ENCODE data around the gene GYPA. TPM values are rescaled to one million over a fixed set of nuclear protein-coding genes. Genes with fewer than 3 reads are reported as not detected.
"Not testable (repeated sequence)": the region's sequence is repeated elsewhere in the genome, so short reads cannot be mapped to it uniquely, and the experiment has no call there.

The GYPA gene
- total RNA-seq, 1 experiment from 2014 or later = not detected

DNA sequence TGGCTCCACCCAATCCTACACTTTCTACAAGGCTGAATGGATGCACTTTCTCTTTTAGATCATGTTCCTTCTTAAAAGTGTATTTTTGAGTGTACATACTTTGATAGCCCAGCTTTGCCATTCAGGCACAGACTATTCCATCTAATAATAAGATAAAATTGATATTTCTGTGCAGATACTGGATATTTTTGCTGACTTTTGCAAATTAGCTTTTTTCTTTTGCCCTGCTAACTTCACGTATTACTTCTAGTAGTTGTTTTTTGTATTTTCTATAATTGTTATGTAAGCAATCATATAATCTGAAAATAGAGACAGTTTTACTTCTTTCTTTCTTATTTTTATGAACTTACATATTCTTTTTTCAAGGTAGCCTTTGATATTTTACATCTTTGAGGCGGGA lies 13.5 kb upstream of the GYPA start:
- Histone ChIP-seq H3K27me3 (ENCODE audit: low read length) (no peaks in the 10 kb centered on the region), H3K9me3 (ENCODE audit: low read length) (no peaks in the 10 kb centered on the region), H3K4me2 (ENCODE audit: low read length) (no peak overlapping the region), H2AFZ (ENCODE audit: low read length) (no peak overlapping the region), H3K9ac (ENCODE audit: low read length) (no peak overlapping the region), H3K9me2 (replicated peaks; ENCODE audit: low read length) (no peaks in the 10 kb centered on the region), H3K4me1 (ENCODE audit: insufficient read depth, low read length) (no peaks in the 10 kb centered on the region), H3K36me3 (ENCODE audit: low read depth, low read length) (no peaks in the 10 kb centered on the region), H4K20me1 (ENCODE audit: low read length) (no peaks in the 10 kb centered on the region), H3K79me2 (ENCODE audit: low read length) (no peaks in the 10 kb centered on the region), H3K27ac (ENCODE audit: low read length) (no peak overlapping the region), H3F3A (ENCODE audit: low read length, unreplicated experiment) (no peaks in the 10 kb centered on the region), H3K4me3 (ENCODE audit: low read length) (no peak overlapping the region)
- no peak for ATAC-seq
- ChIA-PET CTCF (no interaction called here), POLR2A (ENCODE audit: unreplicated experiment) (no interaction called here)
- DNase-seq = no peak
- no TSS peak for BruUV-seq (replicated peaks)
- intact Hi-C loops (cut with micrococcal nuclease) = no loop called here
- TF ChIP-seq EZH2phosphoT487 (IDR thresholded peaks at IDR 0.05; ENCODE audit: borderline replicate concordance, low read length) (no peak), EZH2 (IDR thresholded peaks at IDR 0.05; ENCODE audit: low read length, unreplicated experiment) (no peak)
- TF ChIP-seq, protein P1, sequence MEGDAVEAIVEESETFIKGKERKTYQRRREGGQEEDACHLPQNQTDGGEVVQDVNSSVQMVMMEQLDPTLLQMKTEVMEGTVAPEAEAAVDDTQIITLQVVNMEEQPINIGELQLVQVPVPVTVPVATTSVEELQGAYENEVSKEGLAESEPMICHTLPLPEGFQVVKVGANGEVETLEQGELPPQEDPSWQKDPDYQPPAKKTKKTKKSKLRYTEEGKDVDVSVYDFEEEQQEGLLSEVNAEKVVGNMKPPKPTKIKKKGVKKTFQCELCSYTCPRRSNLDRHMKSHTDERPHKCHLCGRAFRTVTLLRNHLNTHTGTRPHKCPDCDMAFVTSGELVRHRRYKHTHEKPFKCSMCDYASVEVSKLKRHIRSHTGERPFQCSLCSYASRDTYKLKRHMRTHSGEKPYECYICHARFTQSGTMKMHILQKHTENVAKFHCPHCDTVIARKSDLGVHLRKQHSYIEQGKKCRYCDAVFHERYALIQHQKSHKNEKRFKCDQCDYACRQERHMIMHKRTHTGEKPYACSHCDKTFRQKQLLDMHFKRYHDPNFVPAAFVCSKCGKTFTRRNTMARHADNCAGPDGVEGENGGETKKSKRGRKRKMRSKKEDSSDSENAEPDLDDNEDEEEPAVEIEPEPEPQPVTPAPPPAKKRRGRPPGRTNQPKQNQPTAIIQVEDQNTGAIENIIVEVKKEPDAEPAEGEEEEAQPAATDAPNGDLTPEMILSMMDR (conservative IDR thresholded peaks at IDR 0.05; ENCODE audit: low read depth, low read length) = no peak

GRCh38 chr4:144142690-144143326 lies 2.3 kb upstream of the GYPA start:
- H2AFZ ChIP-seq (ENCODE audit: low read length); H4K20me1 ChIP-seq (ENCODE audit: low read length); H3K9me2 ChIP-seq (replicated peaks; ENCODE audit: low read length); H3F3A ChIP-seq (ENCODE audit: low read length, unreplicated experiment); CTCF ChIA-PET; H3K79me2 ChIP-seq (ENCODE audit: low read length); H3K4me3 ChIP-seq (ENCODE audit: low read length); intact Hi-C loops (cut with micrococcal nuclease); H3K27me3 ChIP-seq (ENCODE audit: low read length); H3K4me2 ChIP-seq (ENCODE audit: low read length); H3K27ac ChIP-seq (ENCODE audit: low read length); H3K9ac ChIP-seq (ENCODE audit: low read length); BruUV-seq (replicated peaks); POLR2A ChIA-PET (ENCODE audit: unreplicated experiment); H3K36me3 ChIP-seq (ENCODE audit: low read depth, low read length); H3K4me1 ChIP-seq (ENCODE audit: insufficient read depth, low read length); H3K9me3 ChIP-seq (ENCODE audit: low read length): not testable (repeated sequence)
- DNase-seq (peak; percentile 55), ATAC-seq (peak; percentile 37; the same call in 1 of the 2 replicates)
- TF ChIP-seq, protein P1 (conservative IDR thresholded peaks at IDR 0.05; ENCODE audit: low read depth, low read length) = peak; percentile 61

GRCh38 chr4:144141493-144141892 lies 975 bp upstream of the GYPA start:
- no peak for TF ChIP-seq EZH2phosphoT487 (IDR thresholded peaks at IDR 0.05; ENCODE audit: borderline replicate concordance, low read length)
- TF ChIP-seq, protein P1 (conservative IDR thresholded peaks at IDR 0.05; ENCODE audit: low read depth, low read length) = no peak
- no peak for TF ChIP-seq EZH2 (IDR thresholded peaks at IDR 0.05; ENCODE audit: low read length, unreplicated experiment)
- Histone ChIP-seq H4K20me1 (ENCODE audit: low read length) (no peaks in the 10 kb centered on the region), H2AFZ (ENCODE audit: low read length) (no peak overlapping the region), H3K79me2 (ENCODE audit: low read length) (no peaks in the 10 kb centered on the region), H3K9me2 (replicated peaks; ENCODE audit: low read length) (no peaks in the 10 kb centered on the region), H3K4me1 (ENCODE audit: insufficient read depth, low read length) (no peaks in the 10 kb centered on the region), H3F3A (ENCODE audit: low read length, unreplicated experiment) (no peaks in the 10 kb centered on the region), H3K9me3 (ENCODE audit: low read length) (no peaks in the 10 kb centered on the region), H3K4me3 (ENCODE audit: low read length) (no peak overlapping the region), H3K27me3 (ENCODE audit: low read length) (no peaks in the 10 kb centered on the region), H3K36me3 (ENCODE audit: low read depth, low read length) (no peaks in the 10 kb centered on the region), H3K4me2 (ENCODE audit: low read length) (no peak overlapping the region), H3K9ac (ENCODE audit: low read length) (no peak overlapping the region), H3K27ac (ENCODE audit: low read length) (no peak overlapping the region)
- ChIA-PET POLR2A (ENCODE audit: unreplicated experiment) (no interaction called here), CTCF (no interaction called here)
- ATAC-seq (no peak), DNase-seq (no peak)
- no TSS peak for BruUV-seq (replicated peaks)
- intact Hi-C loops (cut with micrococcal nuclease) = no loop called here

DNA sequence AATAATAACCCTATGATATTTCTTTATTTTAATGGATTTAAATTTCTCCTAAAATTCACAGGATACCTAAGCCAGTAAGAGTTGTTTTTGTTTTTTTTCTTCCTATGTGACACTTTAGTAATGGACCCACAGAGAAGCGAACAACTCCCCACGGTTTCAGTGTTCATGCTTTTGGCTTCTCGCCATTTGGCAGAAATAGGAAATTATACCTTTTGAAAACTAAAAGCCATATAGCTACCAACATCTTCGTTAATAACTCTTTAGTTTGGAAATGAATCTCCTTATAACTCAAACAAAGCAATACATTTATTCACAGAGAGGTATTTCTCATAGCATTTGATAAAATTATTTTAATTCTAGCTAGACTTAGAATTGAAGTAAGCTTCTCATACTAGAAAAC lies 527 bp downstream of the GYPA start:
- H3K9ac ChIP-seq (ENCODE audit: low read length); intact Hi-C loops (cut with micrococcal nuclease); H3K79me2 ChIP-seq (ENCODE audit: low read length); H4K20me1 ChIP-seq (ENCODE audit: low read length); H3K4me1 ChIP-seq (ENCODE audit: insufficient read depth, low read length); H2AFZ ChIP-seq (ENCODE audit: low read length); H3K4me3 ChIP-seq (ENCODE audit: low read length); H3K27me3 ChIP-seq (ENCODE audit: low read length); H3K36me3 ChIP-seq (ENCODE audit: low read depth, low read length); POLR2A ChIA-PET (ENCODE audit: unreplicated experiment); H3K9me3 ChIP-seq (ENCODE audit: low read length); DNase-seq; H3F3A ChIP-seq (ENCODE audit: low read length, unreplicated experiment); CTCF ChIA-PET; H3K4me2 ChIP-seq (ENCODE audit: low read length); BruUV-seq (replicated peaks); ATAC-seq; H3K9me2 ChIP-seq (replicated peaks; ENCODE audit: low read length); H3K27ac ChIP-seq (ENCODE audit: low read length): not testable (repeated sequence)
